ENCODE measurements around the gene MAPRE2. TPM values are rescaled to one million over a fixed set of nuclear protein-coding genes. Genes with fewer than 3 reads are reported as not detected.

Gene MAPRE2
- total RNA-seq, 2 donors from 2014 or later = 65.2 to 66.6 TPM

DNA sequence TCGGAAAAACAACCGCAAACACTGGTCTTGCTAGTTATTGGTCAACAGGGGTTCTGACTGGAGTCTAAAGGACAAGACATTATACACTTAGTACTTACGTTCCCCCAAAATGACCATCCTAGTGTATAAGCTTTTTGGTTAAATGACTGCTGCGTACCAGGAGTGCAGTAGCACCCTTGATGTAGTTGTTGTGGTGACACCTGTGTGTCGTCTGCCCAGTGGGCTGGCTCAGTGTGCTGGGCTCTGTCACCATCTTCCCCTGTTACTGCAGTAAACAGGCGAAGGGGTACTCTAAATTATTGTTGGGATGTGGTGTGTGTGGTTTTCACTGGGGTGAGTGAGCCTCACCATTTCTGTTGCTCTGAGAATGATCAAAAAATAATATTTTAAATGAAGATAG lies 76.2 kb downstream of the MAPRE2 start:
- H3K36me3 Mint-ChIP-seq = peaks cover 7 to 9% of the 10 kb centered on the region in 2 donors
- DNase-seq (ENCODE audit: low spot score in 2 of 2) = no peak
- no peaks in the 10 kb centered on the region for H3K9me3 Mint-ChIP-seq
- H3K27ac Mint-ChIP-seq = peak overlapping the region in 1 of 2 donors; percentile 41
- no peak for ATAC-seq

DNA sequence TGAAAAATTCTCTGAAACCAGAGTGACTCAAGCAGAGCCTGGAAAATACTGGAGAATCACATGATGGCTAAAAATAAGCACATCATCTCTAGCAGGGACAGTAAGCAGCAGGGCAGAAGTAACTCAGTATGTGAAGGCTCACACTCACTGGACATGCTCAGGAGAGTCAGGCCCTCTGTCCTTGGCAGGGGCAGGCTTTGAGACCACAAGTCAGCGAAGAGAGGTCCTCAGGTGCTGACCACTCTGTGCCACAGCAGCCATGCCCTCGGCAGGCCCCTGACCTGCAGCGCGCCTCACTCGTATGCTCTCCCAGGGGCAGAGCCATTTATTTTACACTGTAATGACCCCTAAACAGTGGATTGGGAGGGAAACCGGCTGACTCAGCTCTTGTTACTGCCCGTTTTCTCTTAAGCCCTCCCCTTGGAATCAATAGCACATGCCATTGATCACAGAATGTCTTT lies 76.8 kb downstream of the MAPRE2 start:
- H3K9me3 Mint-ChIP-seq = peaks cover 0 to 1% of the 10 kb centered on the region in 2 donors
- ATAC-seq = no peak
- no peak for DNase-seq (ENCODE audit: low spot score in 2 of 2)
- H3K36me3 Mint-ChIP-seq = peaks cover 2 to 12% of the 10 kb centered on the region in 2 donors
- H3K27ac Mint-ChIP-seq = no peak overlapping the region

DNA sequence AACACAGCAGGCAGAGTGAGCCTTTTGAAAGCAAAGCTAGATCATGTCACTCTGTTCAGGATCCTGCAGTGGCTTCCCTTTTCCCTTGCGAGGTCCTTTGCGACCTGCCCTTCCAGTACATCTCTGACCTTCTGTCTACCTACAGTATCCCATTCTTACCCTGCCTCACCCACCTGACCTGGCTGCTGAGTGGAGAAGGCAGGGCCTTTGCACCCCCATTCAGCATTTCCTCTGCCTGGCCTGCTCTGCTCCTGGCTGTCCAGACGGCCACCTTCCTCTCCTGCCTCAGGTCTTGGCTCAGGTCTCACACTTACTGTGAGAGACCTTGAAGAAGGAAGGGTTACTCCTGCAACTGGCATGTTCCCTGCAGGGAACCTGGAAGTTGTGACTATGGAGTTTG lies 77.4 kb downstream of the MAPRE2 start:
- Mint-ChIP-seq H3K9me3 (peaks cover 0 to 5% of the 10 kb centered on the region in 2 donors), H3K36me3 (peaks cover 6 to 15% of the 10 kb centered on the region in 2 donors), H3K27ac (no peak overlapping the region)
- DNase-seq (ENCODE audit: low spot score in 2 of 2) (no peak), ATAC-seq (no peak)

DNA sequence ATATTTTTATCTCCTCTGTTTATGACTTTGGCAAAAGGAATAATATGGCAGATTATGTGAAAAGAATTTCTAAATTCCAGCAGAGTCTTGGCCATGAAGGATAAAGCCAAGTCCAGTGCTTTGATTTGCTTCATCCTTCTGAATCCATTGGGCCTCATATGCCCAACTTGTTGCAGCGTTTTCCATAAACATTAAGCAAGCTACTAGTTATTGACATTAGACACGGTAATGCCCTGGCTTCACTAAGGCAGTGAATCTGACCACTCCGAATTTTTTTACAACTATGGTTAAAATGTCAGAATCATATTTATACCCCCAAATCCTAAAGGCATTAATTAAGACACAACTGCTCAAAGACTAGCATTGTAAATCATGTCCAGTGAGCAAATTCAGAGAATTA lies 79.8 kb downstream of the MAPRE2 start:
- no peak for DNase-seq (ENCODE audit: low spot score in 2 of 2)

DNA sequence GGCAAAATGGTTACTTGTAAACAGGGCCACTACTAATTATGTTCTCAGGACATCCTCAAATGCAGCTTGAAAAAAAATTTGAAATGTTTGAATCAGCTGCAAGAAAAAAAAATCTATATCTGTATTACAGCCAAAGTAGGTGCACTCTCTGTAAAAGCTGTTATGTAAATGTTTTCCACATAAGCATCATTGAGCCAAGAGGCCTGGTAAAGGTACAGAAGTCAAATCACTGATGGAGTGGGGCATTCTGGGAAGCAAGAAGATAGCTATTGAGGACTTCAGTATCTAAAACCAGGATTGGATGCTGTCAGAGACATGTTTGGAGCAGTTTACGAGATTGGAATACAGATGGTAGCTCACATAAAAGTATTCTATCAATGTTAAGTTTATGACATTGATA lies 80.3 kb downstream of the MAPRE2 start:
- Mint-ChIP-seq H3K9me3 (peaks cover 0 to 5% of the 10 kb centered on the region in 2 donors), H3K36me3 (peaks cover 6 to 23% of the 10 kb centered on the region in 2 donors), H3K27ac (no peak overlapping the region)
- DNase-seq (ENCODE audit: low spot score in 2 of 2) (no peak), ATAC-seq (no peak)

More for the DNA sequence above, 79.8 kb downstream of the MAPRE2 start:
- no peak overlapping the region for H3K27ac Mint-ChIP-seq
- peaks cover 0 to 5% of the 10 kb centered on the region in 2 donors for H3K9me3 Mint-ChIP-seq
- ATAC-seq = no peak
- peaks cover 6 to 23% of the 10 kb centered on the region in 2 donors for H3K36me3 Mint-ChIP-seq

DNA sequence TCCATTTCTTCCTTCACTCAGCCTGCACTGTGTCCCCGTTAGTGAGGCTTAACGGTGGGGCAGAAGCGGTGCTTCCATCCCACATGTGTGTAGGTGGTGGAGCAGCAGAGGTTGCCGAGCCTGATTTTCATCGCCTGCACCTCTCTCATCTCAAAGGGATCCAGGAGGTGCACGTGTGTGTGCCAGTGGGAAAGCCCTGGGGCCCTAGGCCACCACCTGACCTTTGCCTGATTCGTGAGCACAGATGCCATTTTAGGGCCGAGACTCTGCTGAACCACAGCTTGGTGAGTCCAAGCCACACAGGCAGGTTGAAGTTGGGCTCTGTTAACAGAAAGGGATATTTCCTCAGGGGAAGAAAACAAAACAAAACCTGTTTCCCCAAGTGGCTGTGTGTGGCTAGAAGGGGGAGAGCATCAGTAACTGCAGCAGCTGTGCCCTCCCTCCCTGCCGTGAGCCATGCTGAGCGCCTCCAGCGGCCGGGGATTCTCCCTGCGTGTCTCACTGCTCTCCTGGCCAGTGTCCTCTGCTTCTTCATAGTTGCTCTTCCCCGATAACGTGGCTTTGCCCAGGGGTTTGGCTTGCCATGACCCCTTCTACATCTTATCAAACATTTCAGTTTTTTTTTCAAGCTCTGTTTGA lies 81.5 kb downstream of the MAPRE2 start:
- DNase-seq (ENCODE audit: low spot score in 2 of 2) (peak in 1 of 2 donors; percentile 35), ATAC-seq (peak; percentile 78 to 90)
- H3K9me3 Mint-ChIP-seq = peaks cover 0 to 5% of the 10 kb centered on the region in 2 donors
- H3K27ac Mint-ChIP-seq = peak overlapping the region; percentile 80 to 89
- peaks cover 6 to 23% of the 10 kb centered on the region in 2 donors for H3K36me3 Mint-ChIP-seq

DNA sequence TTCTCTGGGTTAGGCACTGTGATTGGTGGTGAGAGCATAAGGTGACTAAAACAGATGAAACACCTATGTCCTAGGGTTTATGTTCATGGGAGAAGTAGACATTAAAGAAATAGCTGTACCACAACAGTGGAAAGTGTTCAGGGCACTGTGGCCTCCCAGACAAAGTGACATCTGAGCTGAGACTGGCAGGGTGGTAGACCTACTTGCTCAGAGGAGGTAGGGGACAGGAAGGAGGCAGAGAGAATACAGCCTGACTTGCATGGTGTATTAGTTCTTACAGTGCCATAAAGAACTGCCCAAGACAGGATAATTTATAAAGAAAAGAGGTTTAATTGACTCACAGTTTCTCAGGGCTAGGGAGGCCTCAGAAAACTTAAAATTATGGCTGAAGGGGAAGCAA lies 82.6 kb downstream of the MAPRE2 start:
- Mint-ChIP-seq H3K36me3 (peaks cover 8 to 27% of the 10 kb centered on the region in 2 donors), H3K27ac (peak overlapping the region; percentile 40 to 52), H3K9me3 (peaks cover 0 to 5% of the 10 kb centered on the region in 2 donors)
- ATAC-seq (no peak), DNase-seq (ENCODE audit: low spot score in 2 of 2) (no peak)

DNA sequence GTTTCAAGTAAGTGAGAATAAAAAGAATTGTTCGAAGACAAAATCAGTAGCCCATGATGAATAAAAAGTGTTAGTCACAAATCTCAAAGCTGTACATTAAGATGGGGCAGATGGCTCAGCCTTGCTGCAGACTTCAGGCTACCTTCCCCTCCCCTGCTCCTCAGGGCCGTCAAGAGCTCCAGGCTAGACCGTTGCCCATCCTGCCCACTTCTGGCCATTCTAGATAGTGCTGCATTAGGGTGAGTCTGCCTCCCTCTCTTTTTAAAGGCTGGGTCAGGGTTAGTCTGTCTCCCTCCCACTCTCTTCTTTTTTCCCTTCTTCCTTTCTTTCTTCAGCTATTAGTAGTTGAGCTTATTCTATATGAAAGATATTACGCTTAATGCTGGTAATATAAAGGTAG lies 86.0 kb downstream of the MAPRE2 start:
- DNase-seq (ENCODE audit: low spot score in 2 of 2) (no peak), ATAC-seq (peak in 1 of 2 donors; percentile 48)
- H3K9me3 Mint-ChIP-seq = peaks cover 0 to 5% of the 10 kb centered on the region in 2 donors
- H3K36me3 Mint-ChIP-seq = peaks cover 16 to 30% of the 10 kb centered on the region in 2 donors
- no peak overlapping the region for H3K27ac Mint-ChIP-seq

DNA sequence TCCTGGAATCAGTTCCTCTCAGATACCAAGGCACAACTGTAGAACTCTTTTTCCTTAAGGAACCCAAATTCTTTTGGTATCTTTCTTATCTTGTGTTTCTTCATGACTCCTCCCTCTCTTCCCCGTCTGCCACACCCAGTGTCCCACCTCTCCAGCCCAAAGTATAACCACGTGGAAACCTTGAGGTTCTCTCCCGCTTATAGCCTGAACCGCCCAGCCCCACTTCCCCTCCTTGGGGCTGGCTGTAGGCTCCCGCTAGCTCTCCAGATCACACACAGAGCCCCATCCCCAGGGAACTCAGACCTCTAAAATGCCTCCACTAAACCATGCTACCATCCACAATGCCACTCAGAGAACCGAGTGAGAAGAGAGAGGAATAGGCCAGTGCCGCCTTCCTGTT lies 87.5 kb downstream of the MAPRE2 start:
- peaks cover 10 to 15% of the 10 kb centered on the region in 2 donors for H3K36me3 Mint-ChIP-seq
- no peak for ATAC-seq
- DNase-seq (ENCODE audit: low spot score in 2 of 2) = no peak
- no peaks in the 10 kb centered on the region for H3K9me3 Mint-ChIP-seq
- H3K27ac Mint-ChIP-seq = peak overlapping the region in 1 of 2 donors; percentile 78

DNA sequence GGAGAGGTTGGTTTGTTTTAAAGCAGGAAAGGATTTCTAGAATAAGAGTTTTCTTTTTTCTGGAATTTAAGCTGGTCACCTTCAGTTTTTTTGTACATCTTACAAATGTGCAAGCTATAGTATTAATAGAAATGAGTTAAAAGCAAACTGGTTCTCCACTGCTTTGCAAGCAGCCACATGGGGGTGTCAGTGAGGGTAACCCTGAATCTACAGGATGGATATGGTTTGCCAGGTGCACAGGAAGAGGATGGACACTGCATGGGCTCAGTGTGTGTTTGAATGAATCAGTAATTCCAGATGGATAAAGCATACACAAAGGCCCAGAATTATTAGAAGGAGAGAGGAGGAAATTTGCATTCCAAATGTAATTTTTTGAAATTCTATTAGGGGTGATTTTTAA lies 89.0 kb downstream of the MAPRE2 start:
- ATAC-seq (no peak), DNase-seq (ENCODE audit: low spot score in 2 of 2) (no peak)
- H3K36me3 Mint-ChIP-seq = peaks cover 6 to 10% of the 10 kb centered on the region in 2 donors
- peak overlapping the region in 1 of 2 donors; percentile 67 for H3K27ac Mint-ChIP-seq
- H3K9me3 Mint-ChIP-seq = no peaks in the 10 kb centered on the region

DNA sequence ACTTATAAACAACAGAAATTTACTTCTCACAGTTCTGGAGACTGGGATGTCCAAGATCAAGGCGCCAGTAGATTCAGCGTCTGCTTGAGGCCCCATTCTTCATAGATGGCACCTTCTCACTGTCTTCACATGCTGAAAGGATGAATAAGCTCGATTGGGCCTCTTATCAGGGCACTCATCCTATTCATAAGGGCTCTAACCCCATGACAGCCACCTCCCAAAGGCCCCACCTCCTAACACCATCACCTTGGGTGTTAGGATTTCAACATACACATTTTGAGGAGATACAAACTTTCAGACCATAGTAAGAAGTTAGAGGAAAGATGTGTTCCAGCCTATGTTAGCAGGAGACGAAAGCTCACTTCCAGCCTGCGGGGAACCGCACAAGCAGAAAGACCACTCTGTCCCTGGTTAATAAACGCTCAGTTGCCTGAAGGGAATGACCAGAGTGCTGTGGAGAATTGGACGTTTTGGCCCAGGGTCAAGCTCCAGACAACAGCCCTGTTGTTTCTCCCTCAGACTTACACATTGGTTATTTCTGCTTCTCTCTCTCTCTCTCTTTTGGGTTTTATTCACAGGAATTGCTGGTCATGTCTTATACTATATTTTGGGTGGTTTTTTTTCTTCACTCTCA lies 90.3 kb downstream of the MAPRE2 start:
- H3K27ac Mint-ChIP-seq = peak overlapping the region in 1 of 2 donors; percentile 7
- peaks cover 6 to 10% of the 10 kb centered on the region in 2 donors for H3K36me3 Mint-ChIP-seq
- no peaks in the 10 kb centered on the region for H3K9me3 Mint-ChIP-seq
- ATAC-seq (no peak), DNase-seq (ENCODE audit: low spot score in 2 of 2) (no peak)

DNA sequence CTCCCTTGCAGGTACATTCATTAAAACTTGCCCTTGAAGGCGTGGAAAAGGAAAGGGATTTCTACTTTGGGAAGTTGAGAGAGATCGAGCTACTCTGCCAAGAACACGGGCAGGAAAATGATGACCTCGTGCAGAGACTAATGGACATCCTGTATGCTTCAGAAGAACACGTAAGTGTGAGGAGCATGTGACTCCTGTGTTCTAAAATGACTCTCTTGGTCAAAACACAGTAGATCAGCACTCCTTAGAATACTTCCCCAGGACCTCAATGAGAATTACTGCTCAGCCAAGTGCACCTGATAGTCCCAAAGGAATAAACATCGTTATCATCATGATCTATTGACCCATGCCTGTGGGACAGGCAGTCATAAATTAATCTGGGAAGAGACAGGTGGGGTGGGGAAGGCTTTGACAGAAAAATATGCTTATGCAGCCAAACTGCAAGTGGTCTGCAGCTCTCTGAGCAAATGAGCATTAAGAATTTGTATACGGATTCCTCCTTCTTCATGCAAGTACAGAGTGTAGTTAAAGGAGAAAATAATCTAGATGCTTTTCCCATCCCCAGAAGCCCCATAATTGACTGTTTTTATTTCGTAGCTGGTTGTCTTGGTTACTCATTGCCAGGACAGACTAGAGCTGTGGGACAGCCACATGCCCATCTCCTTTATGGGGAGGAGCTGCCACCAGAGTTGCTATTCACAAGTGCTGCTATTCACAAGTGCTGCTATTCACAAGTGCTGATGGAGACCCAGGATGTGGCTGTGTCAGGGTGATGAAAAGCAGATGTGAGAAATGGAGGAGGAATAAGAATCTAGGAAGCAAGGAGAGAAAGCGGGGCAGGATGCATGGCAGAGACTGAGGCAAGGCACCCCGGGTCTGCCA lies 91.0 kb downstream of the MAPRE2 start:
- ATAC-seq (no peak), DNase-seq (ENCODE audit: low spot score in 2 of 2) (no peak)
- Mint-ChIP-seq H3K9me3 (no peaks in the 10 kb centered on the region), H3K27ac (peak overlapping the region in 1 of 2 donors; percentile 81), H3K36me3 (peaks cover 6 to 10% of the 10 kb centered on the region in 2 donors)

DNA sequence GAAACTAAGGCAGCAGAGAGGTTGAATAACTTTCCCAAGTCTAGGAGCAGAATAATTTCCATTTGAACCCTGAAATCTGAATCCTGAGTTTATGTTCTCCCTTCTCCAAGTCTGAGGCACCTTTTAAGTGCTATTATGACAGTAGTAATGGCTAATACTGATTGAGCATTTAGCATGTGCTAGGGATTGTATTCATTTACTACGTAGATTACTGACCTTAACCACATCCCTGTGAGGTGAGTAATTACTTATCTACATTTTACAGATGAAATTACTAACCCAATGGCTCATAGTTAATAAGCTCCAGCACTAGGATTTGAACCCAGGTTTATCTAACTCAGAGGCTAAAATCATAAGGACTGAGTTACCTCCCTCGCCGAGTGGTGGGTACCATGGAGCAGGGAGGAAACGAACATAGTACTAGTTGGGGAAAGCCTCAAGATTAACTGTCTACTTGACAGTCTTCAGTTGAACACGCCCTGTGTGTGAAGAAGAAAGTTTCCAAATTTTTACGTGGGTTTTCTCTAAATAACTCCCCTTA lies 93.0 kb downstream of the MAPRE2 start:
- ATAC-seq = no peak
- peaks cover 0 to 4% of the 10 kb centered on the region in 2 donors for H3K36me3 Mint-ChIP-seq
- H3K27ac Mint-ChIP-seq = peak overlapping the region in 1 of 2 donors; percentile 5
- H3K9me3 Mint-ChIP-seq = no peaks in the 10 kb centered on the region
- no peak for DNase-seq (ENCODE audit: low spot score in 2 of 2)

DNA sequence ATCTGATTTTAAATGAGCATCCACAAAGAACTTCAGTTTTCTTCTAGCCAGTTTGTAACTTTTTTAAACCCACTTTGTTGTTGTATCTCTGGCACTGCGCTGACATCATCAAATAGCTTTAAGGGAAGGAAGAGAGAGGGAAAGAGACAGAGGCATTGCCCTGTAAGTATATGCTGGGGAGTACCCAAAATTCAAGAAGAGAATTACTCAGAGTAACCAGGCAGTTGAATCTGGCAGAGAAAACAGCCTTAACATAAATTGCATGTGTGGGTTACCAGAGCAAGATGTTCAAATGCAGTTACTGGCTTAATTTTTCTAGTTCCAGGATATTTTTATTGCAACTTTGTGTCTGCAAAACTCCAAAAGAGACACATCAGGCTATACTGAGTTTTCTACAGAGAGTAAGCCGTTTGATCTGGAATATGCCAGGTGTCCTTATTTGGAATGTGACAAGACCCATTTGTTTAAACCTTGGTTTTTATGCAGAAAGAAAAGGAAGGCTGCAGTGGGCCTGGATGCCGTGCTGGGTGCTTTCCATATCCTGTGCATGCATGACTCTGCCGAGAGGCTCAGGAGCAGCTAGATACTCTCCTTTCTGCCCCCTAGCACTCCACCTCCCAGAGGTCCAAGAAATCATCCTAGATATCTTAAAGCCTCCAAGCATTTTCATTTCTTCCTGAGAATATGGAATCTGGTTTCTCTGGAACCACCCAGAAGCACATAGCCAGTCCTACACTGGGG lies 93.7 kb downstream of the MAPRE2 start:
- no peak for ATAC-seq

DNA sequence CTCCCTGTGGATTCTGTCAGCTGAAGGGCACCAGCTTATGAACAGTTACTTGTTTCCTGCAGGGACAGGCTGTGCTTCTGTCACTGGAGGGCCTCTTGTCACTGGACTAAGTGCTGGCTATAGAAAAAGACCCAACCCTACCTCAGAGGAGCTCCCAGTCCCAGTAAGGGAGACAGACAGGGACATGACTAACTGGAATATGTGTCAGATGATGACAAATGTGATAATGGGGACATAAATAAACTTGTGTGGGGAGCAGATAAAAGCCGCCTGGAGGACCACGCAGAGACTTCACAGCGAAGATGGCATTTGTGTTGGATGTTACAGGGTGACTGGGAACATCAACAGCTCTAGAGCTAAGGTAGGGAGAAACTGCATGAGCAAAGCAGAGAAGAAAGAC lies 95.0 kb downstream of the MAPRE2 start:
- Mint-ChIP-seq H3K27ac (peak overlapping the region; percentile 3 to 6), H3K36me3 (peaks cover 0 to 9% of the 10 kb centered on the region in 2 donors), H3K9me3 (no peaks in the 10 kb centered on the region)
- DNase-seq (ENCODE audit: low spot score in 2 of 2) (no peak), ATAC-seq (no peak)

More for the DNA sequence above, 93.7 kb downstream of the MAPRE2 start:
- H3K36me3 Mint-ChIP-seq = peaks cover 0 to 6% of the 10 kb centered on the region in 2 donors
- H3K27ac Mint-ChIP-seq = peak overlapping the region in 1 of 2 donors; percentile 5
- no peak for DNase-seq (ENCODE audit: low spot score in 2 of 2)
- no peaks in the 10 kb centered on the region for H3K9me3 Mint-ChIP-seq

DNA sequence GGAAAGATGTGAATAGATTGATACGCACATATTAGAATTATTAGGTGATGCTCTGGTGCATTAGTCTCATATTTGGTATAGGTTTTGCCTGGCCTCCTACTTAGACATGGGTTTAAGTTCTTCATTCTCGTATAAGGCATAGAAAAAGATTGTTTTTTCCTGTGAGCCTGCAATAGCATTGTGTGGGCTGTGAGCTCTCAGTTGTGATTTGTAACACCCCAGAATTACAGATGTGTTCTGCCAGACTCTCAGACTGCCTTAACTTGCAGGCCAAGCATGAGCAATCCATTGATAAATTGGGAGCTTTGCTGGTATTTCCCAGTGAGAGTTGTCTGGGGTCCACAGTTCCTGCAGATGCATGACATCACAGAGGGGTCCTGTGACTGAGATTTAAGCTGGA lies 95.7 kb downstream of the MAPRE2 start:
- H3K9me3 Mint-ChIP-seq = no peaks in the 10 kb centered on the region
- DNase-seq (ENCODE audit: low spot score in 2 of 2) = no peak
- ATAC-seq = no peak
- peak overlapping the region in 1 of 2 donors; percentile 38 for H3K27ac Mint-ChIP-seq
- H3K36me3 Mint-ChIP-seq = peaks cover 0 to 7% of the 10 kb centered on the region in 2 donors

Measured in activated naive CD4-positive, alpha-beta T cell treated with anti-CD3 and anti-CD28 coated beads, Interleukin-2, amount 50 U/mL, for 72 hours (primary cell).